Activated CD4-positive, CD25-positive, alpha-beta regulatory T cell (primary cell): ENCODE data around the gene EBI3.
"Not testable (repeated sequence)": the region's sequence is repeated elsewhere in the genome, so short reads cannot be mapped to it uniquely, and the experiment has no call there.

ENCODE experiments used
- DNase-seq, 4 experiments: peaks; one replicate each; lab custom pipeline; 2025; lab: John Stamatoyannopoulos, UW

EBI3 gene

DNA sequence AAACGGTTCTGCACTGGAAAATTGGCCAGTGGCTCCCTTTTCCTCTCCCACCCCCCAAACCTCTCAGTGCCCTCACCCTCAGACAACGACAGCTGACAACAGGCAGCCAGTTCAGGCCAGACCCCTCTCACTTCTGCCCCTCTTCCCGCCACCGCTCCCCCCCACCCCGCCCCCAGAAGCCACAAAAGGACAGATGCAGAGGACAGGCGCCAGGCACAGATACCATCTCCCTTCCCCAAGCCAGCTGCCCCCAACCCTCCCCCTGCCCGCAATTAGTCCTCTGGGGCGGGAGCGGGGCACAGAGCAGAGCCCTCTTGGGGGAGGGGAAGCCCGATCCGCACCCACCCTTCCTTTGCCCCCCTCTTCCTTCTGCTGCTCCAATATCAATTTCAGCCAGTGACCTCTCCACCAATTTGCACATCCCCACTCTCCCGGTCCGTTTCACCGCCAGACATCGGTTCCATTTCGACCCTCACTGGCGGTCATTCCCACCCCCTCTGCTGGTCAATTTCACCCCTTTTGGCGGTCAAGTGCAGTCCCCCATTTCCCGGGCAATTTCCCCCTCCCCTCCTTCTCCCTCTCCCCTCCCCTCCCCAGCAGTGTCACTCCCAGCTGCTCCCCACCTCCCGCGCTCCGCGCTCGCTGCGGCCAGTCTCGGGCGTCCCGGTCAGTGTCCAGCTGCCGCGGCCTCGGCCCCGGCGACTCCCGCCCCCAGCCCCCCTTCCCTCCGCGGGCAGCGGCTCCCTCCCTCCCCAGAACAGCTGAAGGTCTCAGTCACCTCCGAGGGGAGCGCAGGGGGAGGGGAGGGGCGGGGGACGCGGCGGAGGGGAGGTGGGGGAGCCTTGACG is 49.3 kb downstream of the EBI3 start, which contains the start of gene SHD:
SHD (plus strand) TSS at position 848 of the 848 bp plus-strand sequence. CDS start 798 bp downstream, outside the sequence.
- no peak for DNase-seq

DNA sequence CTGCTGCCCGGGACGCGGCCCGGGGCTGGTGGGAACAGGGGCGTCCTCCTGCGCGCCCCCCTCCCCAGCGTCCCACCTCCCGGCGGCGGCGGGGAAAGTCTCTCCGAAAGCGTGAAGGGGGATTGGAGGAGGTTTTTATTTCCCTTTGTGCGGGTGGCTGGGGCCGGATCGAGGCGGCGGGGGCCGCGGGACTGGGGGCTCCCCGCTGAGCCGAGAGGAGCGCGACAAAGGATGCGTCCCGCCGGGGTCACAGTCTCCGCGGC is 49.9 kb downstream of the EBI3 start:
- DNase-seq: no peak

GRCh38 chr19:4279530-4280422 is 50.5 kb downstream of the EBI3 start:
- no peak for DNase-seq

GRCh38 chr19:4284176-4284958 is 55.0 kb downstream of the EBI3 start:
- no peak for DNase-seq

DNA sequence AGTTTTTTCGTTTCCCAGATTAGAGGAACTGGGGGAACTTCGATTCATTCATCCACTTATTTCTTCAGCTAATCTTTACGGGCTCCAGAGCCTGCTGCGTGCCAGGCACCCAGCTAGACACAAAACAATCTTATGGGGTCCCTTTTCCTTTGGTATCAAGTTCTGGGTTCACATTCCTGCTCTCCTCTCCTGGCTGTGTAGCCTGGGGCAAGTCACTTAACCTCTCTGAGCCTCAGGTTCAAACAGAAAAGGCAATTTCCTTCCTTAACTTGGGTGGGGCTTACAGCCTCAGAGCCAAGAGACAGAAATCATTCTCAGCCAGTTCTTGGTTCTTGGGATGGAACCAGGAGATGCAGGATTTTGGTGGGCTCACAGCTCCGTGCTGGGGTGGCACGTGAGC is 55.7 kb downstream of the EBI3 start:
- no peak for DNase-seq

DNA sequence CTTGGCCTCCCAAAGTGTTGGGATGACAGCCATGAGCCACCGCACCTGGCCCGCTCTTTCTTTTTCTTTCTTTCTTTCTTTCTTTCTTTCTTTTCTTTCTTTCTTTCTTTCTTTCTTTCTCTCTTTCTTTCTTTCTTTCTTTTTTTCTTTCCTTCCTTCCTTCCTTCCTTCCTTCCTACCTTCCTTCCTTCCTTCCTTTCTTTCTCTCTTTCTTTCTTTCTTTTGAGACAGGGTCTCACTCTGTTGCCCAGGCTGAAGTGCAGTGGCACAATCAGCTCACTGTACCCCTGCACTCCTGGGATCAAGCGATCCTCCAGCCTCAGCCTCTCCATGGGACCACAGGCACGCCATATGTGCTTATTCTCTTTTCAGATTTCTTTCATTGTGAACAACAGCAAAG is 56.8 kb downstream of the EBI3 start:
- not testable (repeated sequence) for DNase-seq
